NCI-H510A treated with DMSO at 0.1 percent for 48 hours (cell line): ENCODE measurements around the gene EMP2.

Experiments used
- DNase-seq: peaks from one replicate; lab custom pipeline; 2025; lab: John Stamatoyannopoulos, UW

Gene EMP2

GRCh38 chr16:10485698-10486382 lies 94.6 kb downstream of the EMP2 start:
- DNase-seq, result no peak

- no peak for DNase-seq
Observed at GRCh38 chr16:10485159-10485558, 95.2 kb downstream of the EMP2 start.

GRCh38 chr16:10480151-10480550 lies 100.2 kb downstream of the EMP2 start:
- no peak for DNase-seq
